Nasal cavity respiratory epithelium epithelial cell of viscerocranial mucosa (primary cell): Measurements from ENCODE around the gene FCN2. TPM values are rescaled to one million over a fixed set of nuclear protein-coding genes. Genes with fewer than 3 reads are reported as not detected.

ENCODE experiments used
- total RNA-seq: library from RNA; depleted of rRNA; stranded (reverse); fragments of >200 nt; gene quantifications from 2 replicates; pipeline ENCODE4 v1.2.3, GENCODE V29; 2014

The FCN2 gene
- total RNA-seq = not detected in 2 replicates

DNA sequence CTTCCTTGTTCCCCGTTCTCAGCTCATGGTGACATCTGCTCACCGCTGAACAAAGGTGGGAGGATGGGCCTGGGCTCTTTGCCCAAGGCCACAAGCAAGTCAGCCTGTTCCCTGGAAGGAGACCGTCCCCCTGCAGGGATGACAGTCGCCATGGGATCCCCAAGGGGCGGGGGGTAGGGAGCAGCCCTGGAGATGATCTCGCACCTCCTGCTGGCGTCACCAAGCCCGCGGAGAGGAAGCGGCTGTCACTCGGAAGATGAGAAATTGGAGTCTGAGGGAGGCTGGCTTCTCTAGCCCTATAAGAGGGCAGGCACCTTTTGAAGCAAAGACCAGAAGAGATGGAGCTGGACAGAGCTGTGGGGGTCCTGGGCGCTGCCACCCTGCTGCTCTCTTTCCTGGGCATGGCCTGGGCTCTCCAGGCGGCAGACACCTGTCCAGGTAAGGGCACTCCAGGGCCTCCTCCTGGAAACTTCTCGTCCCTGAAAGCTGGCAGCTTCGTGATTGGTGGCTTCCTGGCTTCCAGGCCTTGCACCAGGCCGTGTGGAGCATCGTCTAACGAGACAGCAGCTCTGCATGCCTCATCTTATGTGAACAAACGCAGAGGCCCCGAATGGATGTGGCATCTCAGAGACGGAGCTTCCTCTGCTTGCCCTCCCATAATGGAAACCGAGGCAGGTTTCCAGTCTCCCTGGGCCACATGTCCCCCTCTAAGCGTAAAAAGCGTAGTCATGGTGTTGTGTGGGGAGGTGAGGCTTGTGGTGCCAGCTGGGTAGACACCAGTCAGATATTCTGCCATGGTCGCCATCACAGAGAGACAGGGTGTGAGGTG lies at the start of gene FCN2:
Gene FCN2, plus strand, starts transcription at position 327 of the 829 bp plus-strand sequence. Its CDS starts 12 bp downstream, at position 339.

GRCh38 chr9:134917431-134918373 lies 37.1 kb downstream of the FCN2 start, which contains the start of gene FCN1:
FCN1 (minus strand) TSS chr9:134917912; CDS start chr9:134917871, 41 bp downstream.

Other genes with a start within 250 kb of the FCN2 start
- under 0.01 and 0.57 TPM in 2 replicates for gene COL5A1, start 239.0 kb upstream of the FCN2 start, total RNA-seq
- gene FCN1, start 37.1 kb downstream of the FCN2 start, total RNA-seq = not detected in 2 replicates
- gene OLFM1, start 206.9 kb downstream of the FCN2 start, total RNA-seq = not detected in 2 replicates